Tibial artery (tissue), 4 donors: ENCODE measurements around the gene DPP10.

ENCODE experiments used
- DNase-seq, 2 donors: peaks; one replicate each; pipeline ENCODE4 v3.0.0-alpha.2; 2019
- H3K27ac ChIP-seq, 2 donors: fragments of 200-600 bp; sonication (generic) in 1 of 2; 1 replicate in 1 of 2; 2 replicates in 1 of 2; pipeline ENCODE4 v1.5.1; 2018 to 2019; ENCODE audit warnings: mild to moderate bottlenecking in 1 of 2
- H3K27me3 ChIP-seq, 2 donors: fragments of 200-600 bp; sonication (generic) in 1 of 2; one replicate each; pipeline versions ENCODE4 v1.5.1 to v1.6.0; 2016 to 2019
- H3K36me3 ChIP-seq, 3 donors: fragments of 200-600 bp; sonication (generic) in 2 of 3; one replicate each; pipeline ENCODE4 v1.5.1; 2016 to 2019; ENCODE audit warnings: mild to moderate bottlenecking in 2 of 3
- H3K4me1 ChIP-seq, 4 donors: fragments of 200-600 bp; sonication (generic) in 2 of 4; 1 replicate in 3 of 4; 2 replicates in 1 of 4; pipeline ENCODE4 v1.5.1; 2016 to 2019
- H3K4me3 ChIP-seq, 2 donors: fragments of 200-600 bp; sonication (generic) in 1 of 2; 1 replicate in 1 of 2; 2 replicates in 1 of 2; pipeline ENCODE4 v1.5.1; 2018 to 2019; ENCODE audit warnings: mild to moderate bottlenecking in 2 of 2
- H3K9me3 ChIP-seq, 3 donors: fragments of 200-600 bp; sonication (generic) in 1 of 3; one replicate each; pipeline ENCODE4 v1.5.1; 2016 to 2019
- intact Hi-C: fragments of 100-400 bp; cut with DNase I; formaldehyde crosslinking; loops from one replicate; pipeline ENCODE4 v1.15.0; 2023; ENCODE audit warnings: low total_unique reads
- TF ChIP-seq, protein P1 (sequence below), 2 experiments: fragments of 200-600 bp in 1 of 2; fragments of 450-650 bp in 1 of 2; IDR thresholded peaks; one replicate each; pipeline ENCODE4 v1.5.1; 2017 to 2019; ENCODE audit warnings: antibody characterized with exemption in 2 of 2, mild to moderate bottlenecking in 1 of 2, moderate library complexity in 1 of 2

Gene DPP10

GRCh38 chr2:115161081-115161770 is 718.8 kb downstream of the DPP10 start:
- Histone ChIP-seq H3K4me1 (peaks cover 0 to 16% (median 9%) of the 10 kb centered on the region in 4 donors), H3K4me3 (peak overlapping the region in 1 of 2 donors; percentile 8), H3K36me3 (no peaks in the 10 kb centered on the region), H3K27ac (no peak overlapping the region), H3K9me3 (no peaks in the 10 kb centered on the region), H3K27me3 (peaks cover 0 to 30% of the 10 kb centered on the region in 2 donors)
- no peak for DNase-seq
- TF ChIP-seq, protein P1, sequence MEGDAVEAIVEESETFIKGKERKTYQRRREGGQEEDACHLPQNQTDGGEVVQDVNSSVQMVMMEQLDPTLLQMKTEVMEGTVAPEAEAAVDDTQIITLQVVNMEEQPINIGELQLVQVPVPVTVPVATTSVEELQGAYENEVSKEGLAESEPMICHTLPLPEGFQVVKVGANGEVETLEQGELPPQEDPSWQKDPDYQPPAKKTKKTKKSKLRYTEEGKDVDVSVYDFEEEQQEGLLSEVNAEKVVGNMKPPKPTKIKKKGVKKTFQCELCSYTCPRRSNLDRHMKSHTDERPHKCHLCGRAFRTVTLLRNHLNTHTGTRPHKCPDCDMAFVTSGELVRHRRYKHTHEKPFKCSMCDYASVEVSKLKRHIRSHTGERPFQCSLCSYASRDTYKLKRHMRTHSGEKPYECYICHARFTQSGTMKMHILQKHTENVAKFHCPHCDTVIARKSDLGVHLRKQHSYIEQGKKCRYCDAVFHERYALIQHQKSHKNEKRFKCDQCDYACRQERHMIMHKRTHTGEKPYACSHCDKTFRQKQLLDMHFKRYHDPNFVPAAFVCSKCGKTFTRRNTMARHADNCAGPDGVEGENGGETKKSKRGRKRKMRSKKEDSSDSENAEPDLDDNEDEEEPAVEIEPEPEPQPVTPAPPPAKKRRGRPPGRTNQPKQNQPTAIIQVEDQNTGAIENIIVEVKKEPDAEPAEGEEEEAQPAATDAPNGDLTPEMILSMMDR (IDR thresholded peaks at IDR 0.05), result no peak
- intact Hi-C loops, result no loop called here

GRCh38 chr2:115161771-115162493 is 719.5 kb downstream of the DPP10 start:
- Histone ChIP-seq H3K9me3 (no peaks in the 10 kb centered on the region), H3K27ac (no peak overlapping the region), H3K27me3 (peaks cover 0 to 30% of the 10 kb centered on the region in 2 donors), H3K4me1 (peaks cover 0 to 16% (median 9%) of the 10 kb centered on the region in 4 donors), H3K36me3 (no peaks in the 10 kb centered on the region), H3K4me3 (peak overlapping the region in 1 of 2 donors; percentile 8)
- TF ChIP-seq, protein P1 (IDR thresholded peaks at IDR 0.05), result no peak
- intact Hi-C loops, result no loop called here
- no peak for DNase-seq

DNA sequence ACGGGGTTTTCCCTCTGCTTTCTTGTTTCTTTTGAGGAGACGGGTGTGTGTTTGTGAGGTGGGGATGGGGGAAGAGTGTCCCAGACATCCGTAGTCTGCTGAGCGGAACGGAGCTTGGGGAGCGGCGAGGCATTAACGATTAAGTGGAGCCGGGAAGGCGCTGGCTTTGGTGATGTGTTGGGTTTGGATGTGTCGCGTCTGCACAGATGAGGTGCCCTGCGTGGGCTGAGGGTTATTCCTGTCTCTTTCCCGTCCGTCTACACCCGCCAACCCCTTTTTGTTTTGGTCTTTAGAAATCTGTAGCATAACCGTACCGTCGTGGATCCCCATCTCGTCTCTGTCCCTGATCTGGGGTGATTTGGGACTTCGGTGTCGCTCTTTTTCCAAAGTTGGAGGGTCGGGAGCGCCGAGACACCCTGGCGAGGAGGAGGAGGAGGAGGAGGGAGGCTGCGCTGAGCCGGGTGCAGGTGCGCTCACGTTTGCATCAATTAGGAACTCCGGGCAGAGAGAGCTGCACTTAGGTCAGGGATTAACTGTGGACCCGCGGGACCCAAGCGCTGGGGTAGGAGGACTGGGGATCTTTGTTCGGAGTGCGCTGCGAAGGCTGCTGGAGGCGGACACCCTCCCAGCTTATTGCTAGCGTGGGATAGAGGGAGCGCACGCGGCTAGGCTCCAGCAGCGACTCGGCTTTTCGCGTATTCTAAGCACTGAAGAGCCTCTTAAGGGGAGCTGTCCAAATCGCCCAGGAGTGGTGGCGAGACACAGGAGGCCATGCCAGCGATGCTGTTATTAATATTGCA is 720.3 kb downstream of the DPP10 start:
- peaks cover 0 to 30% of the 10 kb centered on the region in 2 donors for H3K27me3 ChIP-seq
- H3K36me3 ChIP-seq, result no peaks in the 10 kb centered on the region
- H3K4me3 ChIP-seq, result no peak overlapping the region
- H3K27ac ChIP-seq, result no peak overlapping the region
- TF ChIP-seq, protein P1 (IDR thresholded peaks at IDR 0.05), result no peak
- intact Hi-C loops, result no loop called here
- H3K9me3 ChIP-seq, result no peaks in the 10 kb centered on the region
- H3K4me1 ChIP-seq, result peaks cover 0 to 16% (median 9%) of the 10 kb centered on the region in 4 donors
- DNase-seq, result no peak

DNA sequence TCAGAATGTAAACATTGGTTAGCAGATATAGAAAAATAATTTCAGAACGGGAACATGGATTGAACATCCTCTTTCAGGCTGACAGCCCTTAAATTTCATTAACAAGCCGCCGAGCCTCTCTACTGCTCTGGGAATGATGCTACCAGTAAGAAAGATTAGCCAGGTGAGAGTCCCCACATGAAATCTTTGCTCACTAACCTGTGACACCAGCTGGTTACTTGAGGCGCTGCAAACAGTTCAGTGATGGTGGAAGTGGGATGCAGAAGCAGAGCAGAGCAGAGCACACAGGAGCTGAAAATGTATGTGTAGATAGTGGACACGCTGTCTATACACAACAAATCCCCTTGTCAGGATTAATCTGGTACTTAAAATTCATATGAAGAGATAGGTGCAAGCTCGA is 721.1 kb downstream of the DPP10 start:
- intact Hi-C loops, result no loop called here
- TF ChIP-seq, protein P1 (IDR thresholded peaks at IDR 0.05), result no peak
- Histone ChIP-seq H3K4me3 (no peak overlapping the region), H3K27ac (no peak overlapping the region), H3K4me1 (peaks cover 0 to 16% (median 9%) of the 10 kb centered on the region in 4 donors), H3K27me3 (peaks cover 0 to 30% of the 10 kb centered on the region in 2 donors), H3K36me3 (no peaks in the 10 kb centered on the region), H3K9me3 (no peaks in the 10 kb centered on the region)
- no peak for DNase-seq

DNA sequence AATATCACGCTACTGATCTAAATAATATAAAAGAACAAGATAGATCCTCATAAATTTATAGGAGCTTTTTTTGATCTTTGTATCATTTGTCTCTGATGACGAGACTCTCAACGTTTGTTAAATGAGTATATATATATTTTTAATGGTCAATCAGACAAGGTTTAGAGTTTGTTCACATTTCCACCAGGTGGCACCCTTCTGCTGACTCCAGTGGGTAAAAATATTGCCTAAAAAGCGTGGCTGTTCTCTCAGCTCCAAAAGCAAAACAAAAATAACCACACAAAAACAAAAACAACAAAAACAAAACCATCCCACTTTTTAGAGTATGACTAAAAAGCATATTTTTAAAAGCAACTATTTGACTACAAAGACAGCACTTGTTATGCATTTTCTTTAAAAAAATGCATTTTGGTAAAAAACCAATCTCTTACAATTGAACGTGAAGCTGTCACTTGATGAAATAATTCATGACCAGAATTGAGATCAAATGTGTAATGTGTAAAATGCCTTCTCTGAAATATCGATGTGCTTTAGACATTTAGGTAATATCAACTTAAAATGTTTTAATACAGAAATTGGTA is 723.2 kb downstream of the DPP10 start:
- Histone ChIP-seq H3K36me3 (no peaks in the 10 kb centered on the region), H3K27ac (no peak overlapping the region), H3K27me3 (peaks cover 0 to 27% of the 10 kb centered on the region in 2 donors), H3K4me3 (no peak overlapping the region), H3K9me3 (no peaks in the 10 kb centered on the region), H3K4me1 (peaks cover 0 to 16% (median 9%) of the 10 kb centered on the region in 4 donors)
- DNase-seq, result no peak
- intact Hi-C loops, result no loop called here
- TF ChIP-seq, protein P1 (IDR thresholded peaks at IDR 0.05), result no peak
